HG02798 (cell line): ENCODE data around the gene CRACR2B.

ENCODE experiments used
- ATAC-seq: cut with Tn5 transposase; IDR thresholded peaks from one replicate; pipeline ENCODE4 v1.9.1; 2021; ENCODE audit warnings: mild to moderate bottlenecking; ENCODE audit not compliant: unreplicated experiment, poor library complexity

Gene CRACR2B

GRCh38 chr11:794013-794765 is 33.5 kb upstream of the CRACR2B start:
- ATAC-seq: no peak

- ATAC-seq: no peak
Observed at GRCh38 chr11:794766-795633, 32.7 kb upstream of the CRACR2B start.

GRCh38 chr11:795634-796564 is 31.8 kb upstream of the CRACR2B start:
- ATAC-seq: peak; percentile 19

- ATAC-seq: no peak
Observed at GRCh38 chr11:796565-797295, 31.0 kb upstream of the CRACR2B start.

DNA sequence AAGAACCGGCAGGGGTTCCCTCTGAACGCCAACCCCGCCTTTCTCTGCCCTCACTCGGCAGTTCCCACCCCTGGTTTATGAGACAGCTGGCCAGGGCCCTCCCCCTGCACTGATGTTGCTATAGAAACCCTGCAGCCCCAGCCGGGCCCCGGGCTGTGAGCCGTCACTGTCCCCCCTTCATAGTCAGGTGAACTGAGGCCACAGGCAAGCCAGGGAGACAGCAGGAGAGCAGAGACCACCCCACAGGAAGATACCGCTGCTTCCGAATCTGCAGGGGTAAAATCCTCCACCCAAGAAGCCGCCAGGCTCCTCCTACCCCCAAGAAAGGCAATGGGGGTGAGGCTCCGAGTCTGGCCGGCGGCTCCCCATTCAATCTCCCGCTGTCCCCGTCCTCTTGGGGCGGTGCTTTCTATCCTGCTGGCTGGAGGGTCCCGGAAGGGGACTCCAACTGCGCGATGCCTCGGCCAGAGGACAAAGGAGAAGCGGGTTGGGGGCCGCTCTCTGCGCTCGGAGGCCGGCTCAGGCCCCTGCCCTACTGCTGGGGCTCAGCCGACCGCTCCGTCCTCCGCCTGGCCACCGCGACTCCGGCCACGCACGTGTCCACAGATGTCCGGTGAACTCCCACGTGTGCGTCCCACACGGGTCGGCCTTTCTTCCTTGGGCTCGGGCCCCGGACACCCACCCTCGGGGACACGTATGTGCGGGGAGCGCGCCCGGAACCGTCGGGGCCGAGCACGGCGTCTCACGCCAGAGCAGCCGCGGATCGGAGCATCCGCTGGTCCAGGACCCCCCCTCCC is 30.2 kb upstream of the CRACR2B start:
- ATAC-seq: peak; percentile 45

GRCh38 chr11:798093-798713 is 29.5 kb upstream of the CRACR2B start, which contains the start of gene SLC25A22:
SLC25A22 (minus strand) TSS chr11:798281; CDS start chr11:795006, 3,275 bp downstream.
- peak; percentile 74 for ATAC-seq

- no peak for ATAC-seq
Observed at GRCh38 chr11:799641-800316, 27.9 kb upstream of the CRACR2B start.

GRCh38 chr11:800473-800872 is 27.2 kb upstream of the CRACR2B start:
- no peak for ATAC-seq

- ATAC-seq: no peak
Observed at GRCh38 chr11:801097-801780, 26.5 kb upstream of the CRACR2B start.

- ATAC-seq: no peak
Observed at GRCh38 chr11:802018-802617, 25.6 kb upstream of the CRACR2B start.

DNA sequence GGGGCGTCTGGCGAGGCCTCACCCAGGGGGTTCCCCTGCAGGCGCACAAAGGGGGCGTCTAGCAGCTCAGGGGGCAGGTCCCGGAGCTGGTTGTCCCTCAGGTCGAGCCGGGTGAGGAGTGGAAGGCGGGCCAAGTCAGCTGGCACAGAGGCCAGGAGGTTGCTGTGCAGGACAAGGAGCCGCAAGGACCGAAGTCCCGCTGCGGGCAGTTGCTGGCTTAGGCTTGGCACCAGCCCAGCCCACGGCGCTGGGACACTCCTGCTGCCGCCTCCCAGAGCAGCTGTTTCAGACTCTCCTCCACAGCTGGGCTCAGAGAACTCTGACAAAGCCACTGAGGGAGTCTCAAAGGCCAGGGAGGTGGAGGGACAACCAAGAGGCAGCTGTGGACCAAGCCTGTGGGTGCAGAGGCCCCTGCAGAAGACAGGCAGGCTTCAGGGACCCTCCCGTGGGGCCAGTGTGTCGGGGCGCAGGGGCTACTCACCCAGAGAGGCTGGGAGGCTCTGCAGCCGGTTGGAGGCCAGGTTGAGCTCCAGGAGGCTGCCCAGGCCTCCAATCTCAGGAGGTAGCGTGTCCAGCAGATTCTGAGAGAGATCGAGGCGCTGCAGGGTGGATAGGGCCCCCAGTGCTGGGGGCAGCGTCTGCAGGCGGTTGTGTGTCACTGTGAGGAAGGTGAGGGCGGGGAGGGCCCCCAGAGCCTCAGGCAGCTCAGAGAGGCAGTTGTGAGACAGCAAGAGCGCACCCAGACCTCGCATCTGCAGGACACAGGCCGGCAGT is 24.8 kb upstream of the CRACR2B start:
- ATAC-seq: no peak

DNA sequence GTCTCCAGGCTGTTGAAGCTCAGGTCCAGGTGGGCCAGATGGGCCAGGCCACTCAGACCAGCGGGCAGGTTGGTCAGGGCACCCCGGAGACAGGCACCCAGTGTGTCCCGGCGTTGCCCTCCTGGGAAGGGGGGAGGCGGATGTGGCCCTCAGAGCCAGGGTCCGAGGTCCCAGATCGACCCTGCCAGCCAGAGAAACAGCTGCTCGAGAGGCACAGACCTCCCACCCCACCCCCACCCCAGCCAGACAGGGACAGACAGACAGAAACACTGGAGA is 24.3 kb upstream of the CRACR2B start:
- no peak for ATAC-seq

- no peak for ATAC-seq
Observed at GRCh38 chr11:803770-804598, 23.7 kb upstream of the CRACR2B start.

DNA sequence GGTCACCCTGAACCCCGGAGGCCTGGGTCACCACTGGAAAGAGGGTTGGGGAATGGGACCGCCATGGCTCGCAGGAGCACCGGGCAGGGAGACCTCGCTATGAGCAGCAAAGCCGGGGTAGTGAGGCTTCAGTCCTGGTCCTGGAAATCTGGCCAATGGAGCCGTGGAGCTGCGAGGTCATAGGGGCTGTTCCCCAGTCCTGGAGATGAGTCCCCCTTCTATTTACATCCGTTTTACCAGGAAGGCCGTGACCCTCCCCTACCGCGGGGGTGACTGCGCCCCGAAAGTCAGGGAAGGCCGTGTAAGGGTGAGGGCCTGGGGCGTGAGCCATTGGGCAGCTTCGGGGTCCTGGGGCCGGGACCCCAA is 23.1 kb upstream of the CRACR2B start:
- ATAC-seq: no peak

DNA sequence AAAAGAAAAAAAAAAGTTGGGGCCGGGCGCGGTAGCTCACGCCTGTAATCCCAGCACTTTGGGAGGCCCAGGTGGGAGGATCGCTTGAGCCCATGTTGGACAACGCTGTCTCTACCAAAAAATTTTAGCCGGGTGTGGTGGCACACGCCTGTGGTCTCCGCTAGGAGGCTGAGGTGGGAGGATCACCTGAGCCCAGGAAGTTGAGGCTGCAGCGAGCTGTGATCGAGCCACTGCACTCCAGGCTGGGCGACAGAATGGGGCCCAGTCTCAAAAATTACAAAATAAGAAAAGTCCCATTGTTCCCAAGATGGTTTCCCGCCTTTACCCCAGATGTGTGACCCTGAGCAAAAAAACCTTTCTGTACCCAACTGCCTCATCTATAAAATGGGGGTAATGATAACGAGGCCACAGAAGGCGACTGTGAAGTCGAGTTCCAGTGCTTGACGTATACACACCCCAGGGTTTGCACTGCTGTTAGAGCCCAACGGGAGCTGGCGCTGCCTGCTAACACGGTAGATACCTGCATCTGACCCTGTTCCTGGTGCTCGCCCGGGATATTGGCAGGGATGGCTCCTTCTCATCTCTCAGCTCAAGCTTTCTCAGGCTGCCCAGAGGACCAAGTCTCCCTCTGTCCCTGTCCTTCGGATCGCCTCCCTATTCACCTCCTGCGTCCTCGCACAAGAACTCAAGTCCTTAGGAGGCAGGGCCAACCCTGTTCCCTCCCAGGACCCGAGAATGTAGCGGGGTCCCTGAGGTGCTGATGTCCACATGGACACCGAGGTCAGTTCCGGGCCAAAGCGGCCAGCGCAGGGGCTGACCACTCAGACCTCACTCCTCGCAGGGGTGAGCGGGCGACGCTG is 19.1 kb upstream of the CRACR2B start:
- ATAC-seq: no peak
